Measurements from ENCODE around the gene RIT2.

- TF ChIP-seq ZBTB11 (tag by site-specific recombination; conservative IDR thresholded peaks at IDR 0.05; ENCODE audit: low read depth) (no peak), ZNF488 (tag by site-specific recombination; IDR thresholded peaks at IDR 0.05) (no peak), CTCF (tag by site-specific recombination; IDR thresholded peaks at IDR 0.05) (no peak), ZNF837 (tag by site-specific recombination; IDR thresholded peaks at IDR 0.05) (no peak), ZNF10 (tag by site-specific recombination; IDR thresholded peaks at IDR 0.05) (no peak), ZNF23 (tag by site-specific recombination; IDR thresholded peaks at IDR 0.05; ENCODE audit: borderline replicate concordance) (no peak), ZNF366 (tag by site-specific recombination; conservative IDR thresholded peaks at IDR 0.05) (no peak), ZNF701 (tag by site-specific recombination; IDR thresholded peaks at IDR 0.05) (no peak), ZNF37A (tag by site-specific recombination; IDR thresholded peaks at IDR 0.05) (no peak)
These were observed 135.1 kb downstream of the RIT2 start for GRCh38 chr18:42980426-42980825.
